Right lobe of liver (tissue), 4 donors: ENCODE measurements around the gene NRXN3.

Source experiments
- CTCF ChIP-seq, 4 donors: fragments of 200-600 bp in 3 of 4; fragments of 450-650 bp in 1 of 4; IDR thresholded peaks; one replicate each; pipeline versions ENCODE4 v1.5.1 to v1.8.0; 2016 to 2022; ENCODE audit warnings: antibody characterized with exemption in 4 of 4, mild to moderate bottlenecking in 2 of 4
- POLR2A ChIP-seq: fragments of 450-650 bp; IDR thresholded peaks from one replicate; pipeline ENCODE4 v1.6.1; 2017; ENCODE audit warnings: antibody characterized with exemption, mild to moderate bottlenecking
- donor health status: DM: no; HTN: no; CAD: no.
- donor health status: DM: no; HTN: no; CAD: no.
- donor health status: DM: no; HTN: yes; CAD: no.

- TF ChIP-seq CTCF (IDR thresholded peaks at IDR 0.05) (no peak), POLR2A (no peak)
Observed at GRCh38 chr14:79557309-79557708, 1387.1 kb downstream of the NRXN3 start.
